ENCODE measurements around the gene TMC4.
A peak's percentile ranks its signal among the peaks of the same experiment; 100 is the strongest.

Gene TMC4

GRCh38 chr19:54127688-54128440 lies 45.1 kb downstream of the TMC4 start:
- DNase-seq, result no peak

DNA sequence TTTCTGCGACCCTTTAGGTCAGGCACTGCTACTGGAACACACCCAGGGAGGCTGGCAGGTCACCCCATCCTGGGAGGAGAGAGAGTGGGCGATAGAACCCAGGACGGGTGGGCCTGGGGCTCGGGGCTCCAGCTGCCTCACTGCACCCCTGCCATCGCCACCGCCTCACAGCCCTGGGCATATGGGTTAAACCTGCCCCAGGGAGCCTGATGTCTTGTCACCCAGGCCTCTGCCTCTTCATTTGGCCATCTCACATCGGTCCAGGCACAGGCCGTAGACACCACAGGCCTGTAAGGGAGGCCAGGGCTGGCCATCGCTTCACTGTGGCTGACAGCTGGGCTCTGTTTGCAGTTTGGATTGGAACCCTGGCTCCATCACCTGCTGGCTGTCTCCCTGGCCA lies 47.2 kb downstream of the TMC4 start:
- no peak for DNase-seq

DNA sequence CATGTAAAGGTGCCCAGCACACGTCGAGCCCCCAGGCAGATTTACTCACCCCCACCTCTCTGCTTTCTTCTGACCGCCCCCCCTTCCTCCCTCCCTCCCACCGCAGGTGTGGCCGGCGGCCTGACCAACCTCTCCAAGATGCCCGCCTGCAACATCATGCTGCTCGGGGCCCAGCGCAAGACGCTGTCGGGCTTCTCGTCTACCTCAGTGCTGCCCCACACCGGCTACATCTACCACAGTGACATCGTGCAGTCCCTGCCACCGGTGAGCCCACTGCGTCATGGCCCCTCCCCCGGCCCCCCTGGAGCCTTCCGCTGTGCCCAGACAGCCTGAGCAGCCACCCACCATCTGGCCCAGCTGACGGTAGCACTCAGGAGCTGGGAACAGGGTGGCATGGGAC lies 48.6 kb downstream of the TMC4 start:
- DNase-seq, result no peak

- DNase-seq, result no peak
Measured at GRCh38 chr19:54123682-54124081, 49.3 kb downstream of the TMC4 start.

- no peak for DNase-seq
Measured at GRCh38 chr19:54121259-54121658, 51.7 kb downstream of the TMC4 start.

GRCh38 chr19:54115109-54116063 lies 57.6 kb downstream of the TMC4 start, which contains the start of the genes PRPF31 and TFPT:
TSS of gene PRPF31 (plus strand) at chr19:54115754. CDS start at chr19:54118279, 2,525 bp downstream.
TSS of gene TFPT (minus strand) at chr19:54115657. CDS start at chr19:54115269, 388 bp downstream.
- peak; percentile 95 to 98 for DNase-seq

GRCh38 chr19:54114340-54115108 lies 58.4 kb downstream of the TMC4 start:
- peak; percentile 23 to 31 for DNase-seq
